Measurements from ENCODE around the gene ERO1B.

ERO1B gene

DNA sequence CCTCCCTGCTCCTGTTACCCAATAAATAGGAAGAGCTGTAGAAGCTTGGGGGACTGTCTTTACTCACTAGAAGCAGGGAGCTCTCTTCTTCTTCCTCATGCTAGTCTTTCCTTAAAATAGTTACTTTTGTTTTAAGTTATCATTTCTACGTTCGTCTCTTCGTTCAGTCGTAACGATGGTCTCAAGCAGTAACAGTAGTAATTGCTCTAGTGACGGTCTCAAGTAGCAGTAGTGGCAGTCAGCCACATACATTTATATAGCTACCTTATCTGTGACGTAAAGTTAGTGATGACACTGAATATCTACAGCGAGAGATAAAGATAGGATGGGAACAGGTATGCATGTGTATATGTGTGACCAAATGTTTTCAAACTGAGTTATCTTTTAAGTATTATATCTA is 15.4 kb upstream of the ERO1B start:
- no peak for DNase-seq

DNA sequence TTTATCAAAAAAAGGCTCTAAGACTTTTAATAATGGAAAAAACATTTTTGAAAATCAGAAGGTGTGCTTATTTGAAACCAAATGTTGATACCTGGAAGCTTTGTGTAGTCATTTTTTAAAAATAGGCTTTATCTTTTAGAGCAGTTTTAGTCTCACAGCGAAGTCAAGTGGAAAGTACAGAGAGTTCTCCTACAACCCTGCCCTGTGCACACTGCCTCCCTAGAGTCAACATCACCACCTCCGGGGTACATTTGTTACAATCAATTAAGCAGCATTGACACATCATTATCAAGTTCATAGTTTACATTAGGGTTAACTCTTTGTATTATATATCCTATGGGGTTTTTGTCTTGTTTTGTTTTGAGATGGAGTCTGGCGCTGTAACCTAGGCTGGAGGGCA is 10.7 kb upstream of the ERO1B start:
- DNase-seq = no peak

DNA sequence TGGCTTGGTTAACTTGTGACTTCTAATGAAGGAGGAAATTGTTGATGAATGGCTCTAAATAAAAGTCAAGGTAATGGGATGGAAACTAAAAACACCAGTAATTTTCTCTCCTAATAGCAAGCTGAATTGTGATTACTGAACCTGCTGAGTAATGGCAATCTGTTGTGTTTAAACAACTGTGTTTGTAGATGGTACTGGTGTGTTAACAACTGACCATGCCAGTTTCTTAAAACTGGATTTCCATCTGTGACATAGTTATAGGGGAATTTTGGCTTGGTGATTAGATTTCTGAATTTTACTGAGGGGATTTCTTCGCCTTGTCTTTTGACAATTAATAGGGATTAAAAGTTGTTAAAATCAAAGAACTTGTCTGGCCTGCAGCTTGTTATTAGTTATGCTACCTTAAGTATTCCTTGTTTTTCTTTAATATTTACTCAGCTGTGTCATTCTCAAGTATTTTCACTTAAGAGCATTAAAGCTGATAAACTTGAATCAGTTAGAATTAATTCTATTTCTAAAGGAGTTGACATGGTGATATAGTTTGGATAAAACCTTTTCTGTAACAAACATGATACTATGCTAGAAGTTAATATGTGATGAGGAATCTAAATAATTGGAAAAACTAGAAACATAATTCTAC is 7.9 kb upstream of the ERO1B start:
- no peak for DNase-seq

DNA sequence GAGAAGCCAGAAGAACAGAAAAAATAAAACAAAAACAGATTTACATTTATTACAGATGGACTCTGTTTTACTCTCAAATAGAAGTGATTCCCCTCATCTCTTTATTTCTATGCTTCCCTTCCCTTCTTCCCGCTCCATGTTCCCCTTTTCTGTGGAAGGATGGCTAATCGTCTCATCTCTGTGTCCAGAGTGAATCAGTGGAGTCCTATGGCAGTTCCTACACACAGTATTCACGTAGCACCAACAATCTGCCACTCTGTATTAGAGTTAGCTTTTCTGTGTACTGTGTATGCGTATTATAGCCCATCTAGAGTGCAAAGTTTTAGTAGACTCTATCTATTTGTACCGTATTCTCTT is 6.8 kb upstream of the ERO1B start:
- DNase-seq = no peak

DNA sequence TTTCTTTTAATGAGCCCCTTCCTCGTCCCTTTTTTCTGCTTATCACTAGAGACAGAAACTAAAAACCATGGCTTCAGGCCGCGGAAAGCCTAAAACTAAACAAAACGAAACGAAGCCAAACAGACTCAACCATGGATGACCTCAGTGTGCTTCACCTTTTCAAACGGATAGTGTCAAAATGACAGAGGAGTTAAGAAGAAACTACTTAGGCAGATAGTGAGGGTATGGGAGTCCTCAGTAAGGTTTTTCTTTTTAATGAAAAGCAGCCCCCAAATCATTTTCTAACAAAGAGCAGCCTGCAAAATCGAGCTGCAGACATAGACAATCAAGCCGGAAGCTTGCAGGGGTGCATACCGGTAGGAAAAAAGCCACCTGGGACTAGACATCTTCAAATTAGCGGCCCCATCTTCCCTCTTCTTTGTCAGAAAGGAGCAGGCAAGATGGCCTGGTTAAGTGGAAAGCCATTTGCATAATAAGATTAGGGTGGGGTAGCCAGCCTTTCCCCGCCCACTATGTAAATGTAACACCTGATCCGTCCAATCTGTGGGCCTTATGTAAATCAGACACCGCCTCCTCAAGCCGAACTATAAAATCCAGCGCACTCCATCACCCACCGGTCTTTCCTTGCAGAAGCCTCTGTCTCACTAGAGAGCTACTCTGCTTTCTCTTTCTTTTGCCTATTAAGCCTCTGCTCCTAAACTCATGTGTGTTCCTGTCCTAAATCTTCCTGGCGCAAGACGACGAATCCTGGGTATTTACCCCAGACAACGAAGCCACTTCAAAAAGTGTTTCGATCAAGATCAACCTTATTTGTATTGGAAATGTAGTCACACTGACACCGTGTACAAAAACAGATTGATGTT is 6.2 kb upstream of the ERO1B start:
- DNase-seq = no peak

DNA sequence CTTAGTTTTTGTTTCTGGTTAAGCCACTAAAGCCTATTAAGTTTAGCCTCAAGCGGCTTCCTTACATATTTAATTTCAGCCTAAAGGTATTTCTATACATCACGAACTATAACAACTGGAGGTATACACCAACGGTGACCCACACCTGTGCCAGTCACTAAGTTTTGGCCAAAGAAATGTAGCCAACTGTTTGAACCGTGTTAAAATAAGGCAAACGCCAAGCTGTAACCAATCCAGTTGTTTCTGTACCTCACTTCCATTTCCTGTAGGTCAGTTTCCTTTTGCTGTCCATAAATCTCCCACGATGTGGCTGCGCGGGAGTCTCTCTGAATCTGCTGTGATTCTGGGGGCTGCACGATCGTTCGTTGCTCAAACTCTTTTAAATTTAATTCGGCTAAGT is 5.6 kb upstream of the ERO1B start:
- DNase-seq = no peak

DNA sequence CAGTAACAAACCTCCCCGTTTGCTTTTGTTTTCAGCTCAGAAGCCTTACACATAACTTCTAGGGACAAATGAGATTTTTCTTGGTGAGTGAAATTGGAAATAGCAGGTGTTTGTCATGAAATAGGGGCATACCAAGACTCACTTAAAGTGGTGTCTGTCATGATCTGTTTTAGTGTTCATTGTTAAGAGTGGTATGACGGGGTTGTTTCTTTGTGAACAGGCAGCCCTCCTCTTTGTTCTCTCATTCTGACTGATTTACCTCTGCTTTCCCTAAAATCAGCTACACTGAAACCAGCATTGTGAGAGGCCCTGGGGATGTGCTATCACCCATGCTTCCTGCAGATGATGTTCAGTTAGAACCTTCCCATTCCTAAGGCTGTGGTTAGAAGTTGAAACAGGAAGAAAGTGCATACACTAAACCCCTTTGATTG is 2.5 kb upstream of the ERO1B start:
- peak; percentile 27 for DNase-seq

DNA sequence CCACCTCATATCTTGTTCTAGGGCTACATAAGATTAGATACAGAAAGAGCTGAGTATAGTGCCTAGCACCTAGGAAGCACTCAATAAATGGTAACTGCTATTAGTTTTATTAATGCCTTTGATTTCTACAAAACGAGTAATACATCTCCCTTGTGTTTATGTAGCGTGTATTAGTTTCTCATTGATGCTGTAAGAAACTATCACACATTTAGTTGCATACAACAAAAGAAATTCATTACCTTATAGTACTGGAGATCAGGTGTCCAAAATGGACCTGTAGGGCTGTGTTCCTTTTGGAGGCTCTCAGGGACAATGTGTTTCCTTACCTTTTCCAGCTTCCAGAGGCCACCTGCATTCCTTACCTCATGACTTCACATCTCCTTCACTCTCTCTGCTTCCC is 961 bp upstream of the ERO1B start:
- DNase-seq = no peak

DNA sequence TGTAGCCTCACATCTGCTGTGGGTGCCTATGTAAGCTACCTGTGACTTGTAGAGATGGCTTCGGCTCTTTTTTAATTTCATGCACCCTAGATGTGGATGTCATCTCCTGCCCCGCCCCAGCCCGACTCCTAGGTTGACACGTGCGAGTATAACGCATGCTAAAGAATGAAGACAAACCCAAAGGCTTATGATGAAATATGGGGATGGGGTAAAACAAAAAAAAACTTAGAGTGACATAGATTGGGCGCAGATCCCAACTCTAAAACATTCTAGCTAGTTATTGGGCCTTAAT is 613 bp upstream of the ERO1B start:
- peak; percentile 32 for DNase-seq

DNA sequence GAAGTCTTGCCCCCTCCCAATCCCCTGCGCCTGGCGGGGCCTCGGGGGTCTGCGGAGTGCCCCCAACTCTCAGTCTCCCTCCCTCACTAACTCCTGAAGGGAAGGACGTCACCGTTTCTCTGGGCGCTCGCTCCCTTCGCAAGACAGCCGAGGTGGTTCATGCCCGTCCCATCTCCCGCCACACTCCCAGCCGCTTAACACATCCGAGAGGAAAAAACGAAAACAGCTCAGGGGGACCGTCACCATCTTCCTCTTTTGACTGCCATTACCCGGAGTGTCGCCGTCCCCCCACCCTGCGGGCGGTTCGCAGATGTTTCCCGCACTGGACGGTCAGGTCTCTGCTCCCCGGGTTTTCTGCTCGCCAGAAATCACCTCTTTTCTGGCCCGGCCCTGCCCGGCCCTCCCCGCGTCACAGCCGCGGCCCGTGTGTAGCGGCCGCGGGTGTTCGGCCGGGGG is 532 bp downstream of the ERO1B start:
- peak; percentile 46 for DNase-seq

DNA sequence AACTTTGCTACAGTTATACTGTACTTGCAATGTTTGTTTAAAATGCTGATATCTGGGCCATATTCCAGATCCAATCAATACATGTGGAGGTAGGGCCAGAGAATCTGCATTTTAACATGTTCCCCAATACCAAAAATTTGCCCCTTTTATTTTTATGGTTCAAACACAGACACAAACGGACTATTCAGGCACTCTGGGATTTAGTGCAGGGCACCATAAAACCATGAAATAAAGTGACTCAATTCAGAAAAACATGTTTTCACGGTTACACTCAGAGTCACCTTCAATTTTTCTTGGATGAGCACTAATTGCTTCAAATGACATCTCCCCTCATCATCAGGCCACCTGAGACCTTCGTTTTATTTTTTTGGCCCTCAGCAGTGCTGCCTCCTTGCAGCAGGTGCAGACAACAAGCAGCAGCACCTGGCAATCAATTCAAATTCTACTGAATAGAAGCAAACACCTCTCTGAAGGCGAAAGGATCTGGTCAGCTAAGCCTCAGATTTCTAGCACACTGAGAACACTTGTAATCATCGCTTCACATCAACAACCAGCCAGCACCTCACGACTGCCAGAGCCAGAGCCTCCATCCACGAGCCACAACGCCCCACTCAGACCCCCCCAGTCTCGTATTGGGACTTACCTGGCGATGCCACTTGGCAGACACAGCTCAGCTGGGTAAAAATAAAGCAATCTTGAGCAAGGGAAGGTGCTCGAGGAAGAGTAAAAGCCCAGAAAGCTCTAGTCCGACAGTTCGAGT is 1.1 kb downstream of the ERO1B start:
- no peak for DNase-seq

DNA sequence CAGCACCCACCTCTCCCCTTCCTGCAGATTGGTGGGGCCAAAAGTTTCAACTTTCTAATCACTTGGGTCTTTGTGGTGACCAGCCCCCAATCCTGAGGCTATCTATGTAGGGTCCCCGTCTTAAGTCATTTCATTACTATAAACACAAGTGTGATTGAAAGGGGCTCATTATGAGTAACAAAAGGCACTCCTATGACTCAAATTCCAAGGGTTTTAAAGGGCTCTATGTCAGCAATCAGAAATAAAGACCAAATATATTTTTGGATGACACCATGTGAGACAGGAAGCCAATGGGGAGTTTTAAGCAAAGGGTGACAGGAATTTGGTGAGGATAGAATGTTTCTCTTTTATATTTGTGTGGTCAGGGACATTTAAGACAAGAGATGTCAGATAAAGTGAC is 6.2 kb downstream of the ERO1B start:
- DNase-seq = no peak

DNA sequence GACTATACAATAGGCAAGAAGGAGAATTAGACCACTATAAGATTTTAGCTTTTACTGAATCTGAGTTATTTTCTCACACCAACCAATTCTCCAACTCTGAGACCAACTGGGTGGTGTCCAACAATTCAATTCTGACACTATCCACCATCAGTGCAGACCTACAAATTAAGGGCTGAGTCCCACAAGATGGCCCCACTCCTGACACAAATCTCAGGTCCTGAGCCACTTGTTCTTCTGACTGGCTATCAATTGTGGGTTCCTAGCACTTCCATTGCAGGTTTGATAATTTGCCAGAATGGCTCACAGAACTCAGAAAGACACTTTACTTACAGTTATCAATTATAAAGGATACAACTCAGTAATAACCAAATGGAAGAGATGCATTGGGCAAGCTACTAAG is 6.7 kb downstream of the ERO1B start:
- no peak for DNase-seq

DNA sequence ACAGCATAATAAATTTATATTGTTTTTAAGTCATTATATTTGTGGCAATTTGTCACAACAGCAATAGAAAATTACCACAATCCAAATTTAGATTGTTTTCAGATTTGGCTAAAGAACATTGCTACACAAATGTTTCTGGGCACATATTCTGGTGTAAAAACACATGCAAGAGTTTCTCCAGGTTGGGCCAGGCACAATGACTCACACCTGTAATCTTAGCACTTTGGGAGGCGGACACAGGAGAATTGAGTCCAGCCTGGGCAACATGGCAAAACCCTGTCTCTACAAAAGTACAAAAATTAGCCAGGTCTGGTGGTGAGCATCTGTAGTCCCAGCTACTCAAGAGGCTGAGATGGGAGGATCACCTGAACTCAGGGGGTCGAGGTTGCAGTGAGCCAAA is 8.4 kb downstream of the ERO1B start:
- no peak for DNase-seq

DNA sequence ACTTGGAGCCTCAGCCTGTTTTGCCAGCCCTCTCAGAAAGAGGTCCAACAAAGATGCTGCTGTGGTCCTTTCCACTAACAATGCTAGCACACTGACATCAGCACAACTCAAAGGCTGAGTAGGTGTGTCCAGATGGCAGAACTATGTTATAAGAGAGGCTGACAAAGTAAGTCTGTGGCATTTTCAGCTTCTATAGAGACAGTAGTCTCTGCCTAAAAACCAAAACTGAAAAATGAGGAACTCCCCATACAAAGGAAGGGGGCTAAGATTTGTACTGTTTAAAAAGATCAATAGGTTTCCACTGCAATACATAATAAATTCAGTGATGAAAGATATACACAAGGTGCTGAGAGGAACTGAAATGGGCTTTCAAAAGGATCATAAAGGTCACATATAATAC is 12.3 kb downstream of the ERO1B start:
- DNase-seq = no peak

DNA sequence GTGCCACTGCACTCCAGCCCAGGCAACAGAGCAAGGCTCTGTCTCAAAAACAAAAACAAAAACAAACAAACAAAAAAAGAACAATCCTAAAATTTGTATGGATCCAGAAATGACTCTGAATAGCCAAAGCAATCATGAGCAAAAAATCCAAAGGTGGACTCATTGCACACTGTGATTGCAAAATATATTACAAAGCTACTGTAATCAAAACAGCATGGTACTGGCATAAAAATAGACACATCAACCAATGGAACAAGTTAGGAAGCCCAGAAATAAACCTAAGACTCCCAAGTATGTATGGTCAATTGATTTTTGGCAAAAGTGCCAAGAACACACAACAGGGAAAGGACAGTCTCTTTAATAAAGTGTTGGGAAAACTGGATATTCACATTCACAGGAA is 19.9 kb downstream of the ERO1B start:
- DNase-seq = no peak

DNA sequence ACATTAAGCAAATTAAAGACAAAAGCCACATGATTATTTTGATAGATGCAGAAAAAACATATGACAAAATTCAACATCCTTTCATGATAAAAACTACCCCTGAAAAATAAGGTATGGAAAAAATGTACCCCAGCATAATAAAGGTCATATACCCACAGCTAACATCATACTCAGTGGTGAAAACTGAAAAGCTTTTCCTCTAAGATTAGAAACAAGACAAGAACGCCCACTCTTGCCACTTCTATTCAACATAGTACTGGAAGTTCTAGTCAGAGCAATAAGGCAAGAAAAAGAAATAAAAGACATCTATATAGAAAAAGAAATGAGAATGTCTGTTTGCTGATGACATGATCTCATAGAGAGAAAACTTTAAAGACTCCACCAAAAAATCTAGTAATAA is 20.7 kb downstream of the ERO1B start:
- DNase-seq = no peak

DNA sequence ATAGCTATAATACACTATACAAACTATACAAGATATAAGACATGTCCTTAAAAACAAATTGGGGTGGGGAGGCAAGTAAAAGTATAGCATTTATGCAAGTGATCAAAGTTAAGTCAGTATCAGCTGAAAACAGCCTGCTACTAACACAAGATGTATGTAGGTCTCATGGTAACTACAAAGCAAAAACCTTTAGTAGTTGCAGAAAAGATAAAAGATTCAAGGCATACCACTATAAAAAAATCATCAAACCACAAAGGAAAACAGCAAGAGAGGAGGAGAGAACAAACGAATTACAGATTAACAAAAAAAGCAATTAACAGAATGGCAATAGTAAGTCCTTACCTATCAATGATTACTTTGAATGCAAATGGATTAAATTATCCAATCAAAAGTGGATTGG is 22.7 kb downstream of the ERO1B start:
- DNase-seq = no peak

DNA sequence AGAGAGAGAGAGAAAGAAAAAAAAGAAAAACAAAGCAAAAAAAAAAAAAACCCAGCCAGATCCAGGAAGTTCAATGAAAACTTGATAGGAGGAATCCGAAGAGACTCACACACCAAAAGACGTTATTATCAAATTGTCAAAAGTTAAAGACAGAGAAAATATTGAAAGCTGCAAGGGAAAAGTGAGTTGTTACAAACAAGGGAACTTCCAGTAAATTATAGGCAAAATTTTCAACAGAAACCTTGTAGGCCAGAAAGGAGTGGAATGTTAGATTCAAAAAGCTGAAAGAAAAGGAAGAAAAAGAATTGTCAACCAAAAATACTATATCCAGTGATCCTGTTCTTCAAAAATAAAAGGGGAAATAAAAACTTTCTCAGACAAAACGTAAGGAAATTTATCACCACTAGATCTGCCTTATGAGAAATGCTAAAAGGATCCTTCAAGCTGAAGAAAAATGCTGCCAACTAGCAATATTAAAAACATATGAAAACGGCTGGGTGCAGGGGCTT is 23.6 kb downstream of the ERO1B start:
- no peak for DNase-seq

DNA sequence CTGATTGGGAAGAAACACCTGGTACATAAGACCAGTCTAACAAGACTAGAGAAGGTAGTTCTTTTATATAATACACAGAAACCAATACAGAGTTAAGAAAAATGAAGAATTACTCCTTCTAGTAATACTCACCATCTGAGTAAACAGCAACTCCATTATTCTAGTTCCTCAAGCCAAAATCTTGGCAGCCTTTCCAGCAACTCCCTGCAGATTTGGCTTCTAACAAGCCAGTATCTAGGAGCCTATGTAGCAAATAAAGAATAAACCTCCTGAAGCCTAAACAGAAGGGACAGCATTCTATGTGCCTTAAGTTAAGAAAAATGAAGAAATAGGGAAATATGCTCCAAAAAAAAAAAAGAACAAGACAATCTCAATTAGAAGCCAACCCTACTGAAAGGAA is 24.5 kb downstream of the ERO1B start:
- no peak for DNase-seq

DNA sequence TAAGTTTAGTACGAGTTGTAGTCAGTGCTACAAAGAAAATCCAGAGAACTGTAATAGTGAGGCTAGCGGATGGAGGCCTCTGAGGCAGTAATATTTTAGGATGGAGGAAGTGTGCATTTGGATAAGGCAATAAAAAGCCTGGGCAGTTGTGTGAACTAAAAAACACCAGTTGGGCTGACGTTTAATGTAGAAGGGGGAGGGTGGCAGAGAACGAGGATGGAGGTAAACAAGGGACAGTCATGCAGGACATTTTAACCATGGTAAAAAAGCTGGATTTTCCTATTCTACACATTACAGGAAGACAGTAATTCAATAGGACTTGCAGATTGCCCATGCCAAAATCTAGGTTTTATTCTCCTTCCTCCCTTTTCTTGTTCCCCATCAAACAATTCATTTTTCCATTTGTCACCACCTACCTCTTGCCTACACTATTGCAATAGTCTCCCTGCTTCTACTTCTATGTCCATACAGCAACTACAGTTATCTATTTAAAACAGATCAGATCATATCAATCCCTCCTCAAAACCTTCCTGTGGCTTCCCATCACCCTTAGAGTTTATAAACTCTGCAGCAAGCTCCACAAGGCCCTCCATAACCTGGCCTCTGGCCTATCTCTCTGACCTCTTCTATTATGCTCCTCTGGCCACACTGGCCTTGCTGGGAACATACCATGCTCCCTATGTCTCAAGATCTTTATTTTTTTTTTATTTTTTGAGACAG is 27.7 kb downstream of the ERO1B start:
- no peak for DNase-seq

DNA sequence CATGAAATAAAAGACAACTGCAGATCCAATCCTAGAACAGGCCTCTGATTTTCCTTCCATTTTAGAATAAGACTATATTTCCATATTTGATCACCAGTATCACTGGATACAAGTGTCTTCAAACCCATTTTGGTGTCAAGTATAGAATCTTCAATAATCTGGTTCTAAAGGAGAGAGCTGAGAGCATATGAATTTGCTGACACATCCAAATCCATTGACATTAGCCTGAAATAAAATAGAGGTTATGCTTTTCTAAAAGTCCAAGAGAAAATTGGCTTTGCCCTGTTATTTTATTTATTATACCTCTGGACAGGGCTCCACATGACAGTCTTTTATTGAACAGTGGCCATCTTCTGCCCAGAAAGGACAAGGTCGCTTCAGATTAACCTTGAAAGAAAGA is 28.6 kb downstream of the ERO1B start:
- no peak for DNase-seq

DNA sequence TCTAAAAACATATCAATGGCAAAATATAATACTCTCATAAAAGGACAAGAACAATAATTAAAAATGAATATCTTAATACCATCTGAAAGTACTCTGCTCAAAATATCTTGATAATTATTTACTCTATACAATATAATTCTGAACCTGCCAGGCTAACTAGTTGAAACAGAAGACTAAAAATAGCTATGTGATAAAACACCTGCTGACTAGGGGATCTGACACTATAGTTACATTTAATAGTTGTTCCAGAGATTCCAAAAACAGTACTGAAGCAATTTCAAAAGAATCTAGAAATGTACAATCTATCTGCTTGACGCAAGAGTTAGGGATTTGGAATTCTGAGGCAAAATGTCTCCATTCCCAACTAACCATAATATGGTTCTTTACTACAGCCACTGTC is 30.2 kb downstream of the ERO1B start:
- DNase-seq = no peak
